ENCODE results near the gene METTL22.

METTL22 gene

DNA sequence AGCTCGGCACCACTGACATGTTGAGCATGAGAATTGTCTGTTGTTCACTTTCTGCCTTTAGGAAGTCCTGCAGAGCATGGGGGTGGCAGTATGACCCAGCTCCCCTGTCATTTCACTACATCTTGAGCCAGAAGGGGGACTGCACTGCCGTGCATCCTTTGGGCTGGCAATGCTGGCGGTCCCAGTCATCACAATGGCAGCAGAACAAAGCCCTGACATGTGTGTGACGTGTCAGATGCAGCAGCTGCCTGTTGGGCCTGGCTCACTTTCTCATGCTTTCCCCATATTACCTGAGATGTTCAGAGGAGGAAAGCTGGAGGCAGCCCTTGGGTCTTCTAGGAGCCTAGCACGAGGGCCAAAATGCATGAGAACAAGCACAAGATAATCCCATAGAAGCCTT, 46.6 kb downstream of the METTL22 start:
- no peak for DNase-seq

DNA sequence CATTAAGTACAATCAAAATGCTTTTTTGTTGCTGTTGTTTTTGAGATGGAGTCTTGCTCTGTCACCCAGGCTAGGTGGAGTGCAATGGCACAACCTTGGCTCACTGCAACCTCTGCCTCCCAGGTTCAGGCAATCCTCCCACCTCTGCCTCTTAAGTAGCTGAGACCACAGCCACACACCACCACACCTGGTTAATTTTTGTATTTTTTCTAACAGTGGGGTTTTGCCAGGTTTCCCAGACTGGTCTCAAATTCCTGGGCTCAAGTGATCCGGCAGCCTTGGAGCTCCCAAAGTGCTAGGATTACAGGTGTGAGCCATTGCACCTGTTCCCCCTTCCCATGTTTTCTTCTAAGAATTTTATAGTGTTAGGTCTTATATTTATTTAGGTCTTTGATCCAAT, 48.0 kb downstream of the METTL22 start:
- DNase-seq: no peak

DNA sequence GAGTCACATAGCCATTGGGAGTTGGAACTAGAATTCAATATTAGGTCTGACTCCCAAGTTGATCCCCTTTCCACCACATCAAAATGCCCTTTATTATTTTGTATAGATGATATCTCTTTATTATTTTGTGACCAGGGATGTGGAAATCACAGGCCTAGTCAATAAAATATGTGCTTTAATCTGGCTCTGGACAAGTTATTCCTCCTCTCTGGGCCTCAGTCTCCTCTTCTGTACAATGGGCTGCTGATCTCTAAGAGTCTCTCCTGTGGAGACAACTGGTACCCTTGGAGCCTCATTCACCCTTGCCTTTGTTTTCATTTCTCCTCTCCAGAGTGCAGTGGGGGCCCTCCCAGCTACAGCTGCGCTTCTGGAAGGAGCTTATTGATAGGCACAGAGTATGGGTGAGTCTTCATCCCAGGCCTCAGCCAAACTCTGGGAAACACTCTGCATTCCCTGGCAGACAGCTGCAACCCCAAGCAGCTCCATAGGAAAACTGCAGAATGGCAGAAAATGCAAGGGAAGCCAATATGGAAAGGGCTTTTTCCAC, 48.6 kb downstream of the METTL22 start:
- no peak for DNase-seq

DNA sequence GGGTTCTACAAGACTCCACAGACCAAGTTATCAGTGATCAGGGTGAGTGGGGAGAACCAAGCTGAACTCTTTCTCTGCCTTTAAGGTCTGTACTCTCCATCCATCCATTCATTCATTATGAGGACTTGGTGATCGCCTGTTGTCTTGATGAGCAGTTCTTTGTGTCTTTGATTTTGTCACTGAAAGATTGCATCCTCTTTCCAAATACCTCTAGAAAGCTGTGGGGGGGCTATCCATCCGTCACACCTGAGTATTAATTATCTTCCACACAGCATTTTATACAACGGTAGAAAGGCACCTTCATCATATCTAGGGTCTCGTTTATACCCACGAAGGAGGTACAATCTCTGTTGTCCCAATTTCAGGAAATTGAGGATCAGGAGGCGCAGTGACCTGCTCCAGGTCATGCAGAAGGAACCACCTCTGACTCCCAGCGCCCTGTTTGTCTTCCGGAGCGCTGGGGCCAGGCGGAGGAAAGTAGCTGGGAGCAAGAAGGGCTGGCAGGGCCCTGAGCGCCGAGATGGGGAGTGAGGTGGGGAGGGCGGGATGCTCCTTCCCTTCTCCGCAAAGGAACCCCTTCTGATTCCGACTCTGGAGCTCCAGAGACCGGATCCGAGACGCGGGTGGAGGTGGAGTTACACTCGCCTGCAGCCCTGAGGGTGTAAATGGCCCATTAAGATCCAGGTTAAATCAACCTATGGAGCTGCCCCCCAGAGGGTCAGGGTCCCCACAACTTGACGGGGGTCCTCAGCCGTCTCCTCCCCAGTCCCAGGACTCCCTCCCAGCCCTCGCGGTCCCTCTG, 52.3 kb downstream of the METTL22 start:
- no peak for DNase-seq

DNA sequence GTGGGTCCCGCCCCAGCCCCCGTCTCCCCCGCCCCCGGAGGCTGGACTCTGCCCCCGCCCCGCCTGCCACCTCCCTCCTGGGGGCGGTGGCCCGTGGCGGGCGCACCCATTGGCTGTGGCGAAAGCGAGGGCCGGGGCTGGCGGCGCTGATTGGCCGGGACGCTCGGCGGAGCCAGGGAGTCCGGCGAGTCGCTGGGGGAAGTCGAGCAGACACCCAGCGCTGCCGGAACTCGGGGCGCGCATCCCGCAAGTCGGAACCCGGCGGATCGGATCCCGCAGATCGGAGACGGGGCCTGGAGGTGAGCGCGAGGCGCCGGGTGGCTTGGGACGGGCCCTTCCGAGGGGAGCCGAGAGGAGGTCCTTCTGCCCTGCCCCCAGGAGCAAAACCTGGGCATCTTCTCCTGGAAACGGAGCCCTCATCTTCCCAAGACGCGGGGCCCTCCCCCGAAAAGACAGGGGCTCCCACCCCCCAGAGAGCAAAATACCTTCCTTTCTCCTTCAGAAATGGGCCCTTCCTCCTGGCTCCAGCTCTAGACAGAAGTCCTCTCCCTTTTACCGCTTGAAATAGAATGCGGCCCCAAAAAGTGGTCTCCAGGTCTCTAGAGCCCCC, 53.0 kb downstream of the METTL22 start, which contains the start of gene ABAT:
Gene ABAT, plus strand, starts transcription at position 205 of the 610 bp plus-strand sequence. CDS start 61,123 bp downstream, outside the sequence.
- DNase-seq: peak; percentile 92

DNA sequence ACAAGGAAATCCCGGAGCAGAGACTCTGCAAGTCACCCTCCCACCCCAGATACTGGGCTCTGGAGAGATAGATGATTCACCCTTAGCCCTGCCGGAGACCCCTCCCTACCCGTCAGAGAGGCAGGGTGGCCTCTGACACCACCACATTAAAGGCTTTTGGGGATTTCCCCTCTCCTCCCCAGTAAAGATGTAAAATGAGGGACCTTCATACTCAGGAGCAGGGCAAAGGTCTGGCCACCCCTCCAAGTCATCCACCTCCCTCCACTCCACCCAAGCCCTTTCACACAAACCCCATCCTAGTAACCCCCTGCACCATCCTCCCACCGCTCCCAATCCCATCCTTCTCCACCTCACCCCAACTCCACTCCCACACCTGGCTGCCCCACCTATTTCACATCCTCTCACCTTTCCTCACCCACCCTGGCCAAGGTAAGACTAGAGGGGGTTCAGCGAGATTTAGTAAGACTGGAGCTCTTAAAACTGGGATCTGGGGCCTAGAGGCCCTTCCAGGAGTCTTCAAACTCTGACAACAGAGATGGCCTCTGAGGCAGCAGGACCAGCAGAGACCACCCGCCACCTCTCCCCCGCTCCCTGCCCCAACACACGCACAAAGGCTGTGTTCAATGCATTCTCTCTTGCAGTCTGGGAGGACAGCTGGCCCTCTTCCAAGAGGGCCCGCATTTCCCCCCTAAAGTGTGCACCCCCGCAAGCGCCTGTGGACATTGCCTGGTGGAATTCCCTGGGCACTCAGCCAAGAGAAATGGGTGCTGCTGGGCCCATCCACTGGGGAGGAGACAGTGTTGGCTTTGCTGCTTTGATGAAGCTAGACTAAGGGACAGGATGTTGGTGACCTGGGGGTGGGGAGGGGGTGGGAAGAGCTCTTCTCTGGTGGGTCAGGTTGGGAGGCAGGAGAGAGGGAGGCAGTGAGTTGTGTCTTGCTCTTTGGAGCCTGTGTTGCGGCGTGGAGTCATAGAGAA, 54.0 kb downstream of the METTL22 start:
- DNase-seq: no peak

DNA sequence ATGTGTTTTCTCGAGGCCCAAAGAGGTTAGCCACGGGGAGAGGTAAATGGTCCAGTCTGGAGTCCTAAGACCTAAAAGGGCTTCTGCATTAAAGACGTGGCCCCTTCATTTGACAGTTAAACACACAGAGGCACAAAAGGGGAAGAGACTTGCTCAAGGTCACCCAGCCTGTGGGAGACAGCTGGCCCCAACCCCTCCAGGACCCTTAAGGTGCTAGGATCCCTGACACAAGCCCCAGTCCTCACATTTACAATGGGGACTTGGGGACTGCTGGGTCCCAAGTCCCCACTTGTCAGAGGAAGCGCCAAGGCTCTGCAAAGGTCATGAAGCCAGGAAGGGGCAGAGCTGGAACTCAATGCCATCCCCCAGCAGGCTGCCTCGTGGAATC, 54.7 kb downstream of the METTL22 start:
- no peak for DNase-seq

DNA sequence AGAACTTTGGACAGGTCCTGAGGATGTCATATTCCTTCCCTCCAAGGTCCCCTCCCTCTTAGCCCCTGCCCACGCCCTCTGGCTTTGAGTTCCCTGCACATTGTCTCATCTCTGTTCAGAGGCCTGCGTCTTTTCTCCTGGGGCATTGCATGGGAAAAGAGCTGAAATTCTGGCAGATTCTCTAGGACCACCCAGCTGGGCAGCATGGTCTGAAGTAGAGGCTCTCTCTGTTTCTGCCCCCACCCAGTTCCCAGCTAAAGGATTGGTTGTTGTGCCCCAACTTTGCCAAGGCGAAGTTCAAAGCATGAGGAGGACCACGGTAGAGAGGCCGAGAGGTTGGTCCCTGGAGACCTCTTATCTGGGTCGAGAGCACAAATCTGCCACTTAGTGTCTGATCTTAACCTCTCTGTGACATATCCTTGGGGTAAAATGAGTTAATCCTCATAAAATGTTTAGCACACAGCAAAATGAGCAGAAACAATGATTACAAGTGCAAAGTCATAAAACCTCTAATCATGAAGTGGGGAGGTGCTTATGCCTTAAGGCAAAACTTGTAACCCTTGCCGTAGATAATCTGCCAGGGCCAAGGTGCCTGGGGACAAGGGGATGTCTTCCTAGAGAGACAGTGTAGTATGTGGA, 55.4 kb downstream of the METTL22 start:
- DNase-seq: no peak

DNA sequence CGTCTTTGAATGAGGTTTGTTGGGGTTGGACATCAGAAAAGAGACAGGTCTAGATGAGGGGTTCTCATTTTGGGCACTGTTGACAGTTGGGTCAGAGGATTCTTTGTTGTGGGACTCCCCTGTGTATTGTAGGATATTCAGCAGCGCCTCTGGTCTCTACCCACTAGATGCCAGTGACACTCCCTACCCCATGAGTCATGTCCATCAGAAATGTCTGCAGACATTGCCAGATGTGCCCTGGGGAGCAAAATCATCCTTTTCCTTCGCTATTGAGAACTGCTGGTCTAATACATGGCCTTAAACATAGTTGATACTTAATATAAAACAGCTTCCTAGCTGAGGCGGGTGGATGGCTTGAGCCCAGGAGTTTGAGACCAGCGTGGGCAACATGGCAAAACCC, 56.0 kb downstream of the METTL22 start:
- DNase-seq: no peak

DNA sequence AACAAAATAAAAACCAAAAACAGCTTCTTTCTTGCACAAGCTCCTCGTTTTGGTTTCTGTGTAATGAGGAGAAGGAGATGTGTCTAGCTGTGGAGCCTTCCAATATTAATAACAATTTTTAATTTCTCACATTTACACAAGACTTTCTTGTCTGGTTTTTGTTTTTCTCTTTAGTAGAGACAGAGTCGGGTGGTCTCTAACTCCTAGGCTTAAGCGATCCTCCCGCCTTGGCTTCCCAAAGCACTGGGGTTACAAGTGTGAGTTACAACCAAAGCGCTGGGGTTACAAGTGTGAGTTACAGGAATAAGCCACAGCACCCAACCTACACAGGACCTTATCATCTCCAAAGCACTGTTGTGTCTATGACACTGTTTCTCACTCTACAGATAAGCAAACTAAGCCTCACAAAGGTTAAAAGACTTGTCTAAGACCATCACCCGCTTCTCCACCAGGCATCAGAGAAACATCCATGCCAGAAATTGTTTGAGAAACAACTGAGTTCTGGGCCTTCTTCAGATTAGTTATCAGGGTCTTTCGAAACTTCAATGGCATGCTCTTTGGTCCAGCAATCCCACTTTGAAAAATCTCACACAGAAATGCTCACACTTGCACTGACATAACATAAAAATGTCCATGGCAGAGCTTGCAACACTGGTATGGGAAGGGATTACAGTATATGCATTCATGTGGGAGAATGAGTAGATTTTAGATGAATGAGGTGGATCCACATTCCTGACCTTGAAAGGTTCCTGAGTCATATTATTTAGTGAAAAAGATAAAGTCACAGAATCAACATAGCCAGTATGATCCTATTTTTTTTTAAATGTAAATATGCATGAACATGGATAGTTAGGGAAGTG, 56.8 kb downstream of the METTL22 start:
- DNase-seq: no peak

DNA sequence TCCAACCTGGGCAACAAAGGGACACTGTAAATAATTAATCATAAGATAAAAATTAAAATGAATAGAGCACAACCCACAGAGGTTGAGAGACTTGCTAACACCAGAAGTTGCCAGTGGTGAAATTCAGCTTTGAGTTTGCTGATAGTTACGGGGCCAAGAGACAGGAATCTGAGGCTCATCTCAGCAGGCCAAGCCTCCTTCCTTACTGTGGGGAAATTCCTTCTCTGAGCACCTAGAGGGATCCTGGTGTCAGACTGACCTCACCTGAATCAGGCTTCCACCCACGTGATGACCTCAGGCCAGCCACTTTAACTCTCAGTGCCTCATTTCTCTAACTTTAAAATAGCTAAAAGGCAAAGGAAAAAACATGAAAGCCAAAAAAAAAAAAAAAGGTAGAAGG, 57.7 kb downstream of the METTL22 start:
- no peak for DNase-seq

DNA sequence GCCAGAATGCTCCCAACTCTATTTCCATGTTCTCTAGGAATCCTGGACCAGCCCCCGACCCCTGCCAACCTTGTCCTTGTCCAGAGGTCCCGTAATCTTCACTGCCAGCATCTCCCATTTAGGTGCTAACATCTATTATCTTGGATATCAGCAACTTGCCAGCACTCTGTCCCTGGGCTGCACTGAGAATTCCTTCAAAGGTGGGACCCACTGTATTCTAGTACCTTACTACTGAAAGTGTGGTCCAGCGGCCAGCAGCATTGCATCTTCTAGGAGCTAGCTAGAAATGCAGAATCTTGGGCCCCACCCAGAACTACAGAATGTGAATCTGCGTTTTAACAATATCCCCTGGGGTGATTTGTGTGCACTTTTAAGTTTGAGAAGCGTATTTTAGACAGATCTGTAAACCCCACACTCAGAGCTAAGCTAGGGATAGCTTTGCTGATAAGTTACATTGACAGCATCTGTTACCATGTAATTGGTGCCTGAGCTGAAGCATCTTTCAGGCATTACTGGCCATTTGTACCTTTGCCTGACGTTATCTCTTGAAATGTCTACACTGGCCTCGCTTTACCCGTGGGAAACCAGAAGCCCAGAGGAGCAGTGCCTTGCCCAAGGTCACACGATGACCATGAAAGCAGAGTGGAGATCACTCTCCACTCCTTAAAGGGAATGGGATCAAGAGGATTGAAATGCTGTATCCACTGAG, 61.2 kb downstream of the METTL22 start:
- no peak for DNase-seq

DNA sequence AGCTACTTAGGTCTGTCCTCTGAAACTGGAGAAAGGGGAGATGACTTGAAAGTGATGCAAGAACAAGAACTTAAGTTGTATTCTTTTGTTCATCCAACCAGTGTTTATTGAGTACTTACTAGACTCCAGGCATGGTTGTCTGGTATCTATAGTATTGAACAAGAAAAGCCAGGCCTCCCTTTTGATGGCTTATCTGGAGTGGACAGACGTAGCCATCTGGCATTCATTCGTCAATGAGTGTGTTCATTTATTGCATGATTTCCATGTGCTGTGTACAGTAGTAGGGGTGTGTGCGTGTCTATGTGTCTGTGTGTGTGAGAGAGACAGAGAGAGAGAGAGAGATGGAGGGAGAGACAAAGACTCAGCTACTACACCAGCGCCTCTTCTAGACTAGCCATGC, 62.1 kb downstream of the METTL22 start:
- DNase-seq: no peak

DNA sequence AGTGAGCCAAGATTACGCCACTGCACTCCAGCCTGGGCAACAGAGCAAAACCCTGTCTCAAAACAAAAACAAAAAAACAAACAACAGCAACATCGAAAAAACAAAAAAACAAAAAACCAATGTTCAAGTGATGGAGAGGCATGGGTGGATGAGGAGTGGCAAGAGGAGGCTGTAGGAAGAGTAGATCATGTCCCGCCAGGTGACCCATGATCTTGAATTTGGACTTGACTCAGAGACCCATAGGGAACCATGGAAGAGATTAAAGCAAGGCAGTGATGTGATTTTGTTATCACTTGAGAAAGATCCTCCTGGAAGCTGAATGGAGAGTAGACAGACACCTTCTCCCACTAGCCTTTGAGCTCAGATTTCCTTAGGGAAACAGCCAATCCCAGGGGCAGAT, 64.1 kb downstream of the METTL22 start:
- DNase-seq: no peak

DNA sequence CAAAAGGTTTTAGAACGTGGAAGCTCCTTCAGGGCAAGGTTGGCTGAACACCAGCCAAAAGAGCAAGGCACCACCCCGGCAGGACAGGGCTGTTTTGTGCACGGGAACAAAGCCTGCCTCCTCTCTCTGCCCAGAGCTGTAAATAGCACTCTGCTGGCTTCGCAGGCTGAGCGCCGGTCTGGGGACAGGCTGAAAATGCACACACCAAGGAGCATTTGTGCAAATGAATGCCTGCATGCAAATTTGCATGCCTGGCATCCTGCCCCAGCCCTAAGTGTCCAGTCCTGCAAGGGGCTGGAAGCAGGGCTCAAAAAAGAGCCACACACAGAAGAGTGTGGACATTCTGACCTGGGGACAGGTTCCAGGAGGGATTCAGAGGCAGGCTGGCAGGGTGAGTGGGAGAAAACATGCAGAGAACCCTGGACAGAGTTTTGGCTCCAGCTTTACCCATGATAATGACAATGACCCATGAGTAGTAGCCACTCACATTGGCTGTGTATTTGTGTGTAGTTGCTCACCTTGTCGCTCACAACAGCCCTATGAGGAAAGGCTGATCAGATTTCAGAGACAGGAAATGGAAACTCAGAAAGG, 64.6 kb downstream of the METTL22 start:
- DNase-seq: no peak

DNA sequence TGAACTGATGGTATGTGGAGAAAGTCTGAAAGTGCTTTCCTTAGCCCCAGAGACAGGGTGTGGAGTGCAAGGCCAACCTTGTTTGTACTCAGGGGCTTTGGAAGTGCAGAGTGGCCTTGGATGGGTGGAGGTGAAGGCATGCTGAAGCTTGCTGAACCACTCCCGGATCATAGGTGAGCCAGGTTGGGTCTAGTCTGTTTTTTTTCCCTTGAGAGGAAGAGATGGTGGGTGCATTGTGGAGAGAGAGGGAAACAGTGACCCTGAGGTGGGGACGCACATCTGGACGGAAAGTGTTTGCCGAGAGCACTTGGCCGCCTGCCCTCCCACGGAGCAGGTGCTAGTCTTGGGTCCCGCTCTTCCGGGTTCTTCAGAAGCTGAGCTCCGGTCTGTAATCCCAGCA, 65.4 kb downstream of the METTL22 start:
- no peak for DNase-seq

DNA sequence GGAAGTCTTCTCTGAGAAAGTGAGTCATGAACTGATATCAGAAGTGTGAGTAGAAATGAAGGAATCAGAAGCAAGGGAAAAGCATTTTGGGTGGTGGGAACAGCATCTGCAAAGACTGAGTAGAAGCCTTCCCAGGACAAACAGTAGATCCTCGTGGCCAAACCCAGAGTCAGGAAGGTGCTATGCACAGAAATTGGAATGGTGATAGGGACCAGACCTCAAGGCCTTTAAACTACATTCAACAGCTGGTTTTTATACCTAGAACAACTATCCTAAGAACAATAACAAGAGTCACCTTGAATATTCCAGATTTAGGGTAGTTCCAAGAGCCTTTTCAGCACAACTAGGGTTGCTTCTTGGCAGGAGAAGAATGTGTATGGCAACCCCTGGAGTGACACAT, 68.2 kb downstream of the METTL22 start:
- DNase-seq: no peak

DNA sequence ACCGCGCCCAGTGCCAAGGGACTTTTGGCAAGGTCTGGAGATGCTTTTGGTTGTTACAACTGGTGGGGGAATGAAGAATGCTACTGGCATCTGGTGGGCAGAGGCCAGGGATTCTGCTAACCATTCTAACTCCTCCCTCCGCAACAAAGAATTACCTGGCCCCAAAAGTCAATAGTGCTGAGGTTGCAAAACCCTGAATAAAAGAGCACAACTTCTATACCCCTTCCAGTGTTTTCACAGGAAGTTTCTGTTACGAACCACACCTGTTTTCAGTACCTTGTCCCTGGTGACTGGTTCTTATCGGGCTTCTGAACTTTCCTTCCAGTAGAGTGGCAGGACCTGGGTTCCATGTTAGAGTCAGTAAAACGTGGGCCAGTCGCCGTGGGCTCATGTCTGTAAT, 70.2 kb downstream of the METTL22 start:
- no peak for DNase-seq

DNA sequence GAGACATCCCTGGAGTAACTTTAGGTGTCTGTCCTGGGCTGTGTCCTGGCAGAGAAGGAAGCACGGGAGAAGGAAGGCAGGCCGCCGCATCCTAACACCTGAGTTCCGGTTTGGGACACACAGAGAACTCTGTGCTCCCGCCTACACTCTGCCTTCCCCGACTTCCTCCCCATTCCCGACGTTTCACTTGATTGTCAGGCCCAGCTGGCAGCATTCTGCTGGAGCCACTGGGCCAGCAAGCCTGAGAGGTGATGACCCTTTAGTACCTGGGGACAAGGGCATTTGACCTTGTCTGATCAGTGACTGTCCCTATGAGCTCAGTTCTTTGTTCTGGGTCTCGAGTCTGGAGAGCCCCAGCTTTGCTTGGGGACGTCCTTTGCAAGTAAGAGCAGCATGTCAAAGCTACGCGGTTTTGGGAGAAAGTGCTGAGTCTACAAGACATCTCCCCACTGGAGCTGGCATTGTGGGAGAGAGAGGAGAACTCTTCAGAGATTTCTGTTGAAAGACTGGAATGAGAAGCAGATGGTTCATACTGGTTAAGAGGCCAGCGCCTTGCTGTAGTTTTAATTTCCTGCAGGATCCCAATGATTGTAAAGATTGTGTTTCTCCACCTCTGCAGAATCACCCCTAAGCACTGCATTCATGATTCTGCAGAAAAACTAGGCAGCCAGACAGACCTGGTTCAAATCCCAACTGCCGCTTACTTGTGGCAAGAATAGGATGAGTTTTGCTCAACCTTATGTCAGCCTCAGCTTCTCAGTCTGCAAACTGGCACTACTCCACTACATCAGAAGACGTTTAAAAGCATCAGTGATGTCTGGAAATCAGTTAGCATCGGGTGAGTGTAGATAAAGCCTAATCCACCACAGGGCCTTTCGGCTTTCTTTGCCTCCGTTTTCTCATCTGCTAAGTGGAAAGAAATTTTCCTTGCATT, 73.6 kb downstream of the METTL22 start:
- DNase-seq: no peak

Data from activated gamma-delta T cell (primary cell).